Transverse colon (tissue), 4 donors: ENCODE data around the gene PDGFC.

Experiments used
- POLR2A ChIP-seq: fragments of 450-650 bp; IDR thresholded peaks from one replicate; pipeline ENCODE4 v1.6.1; 2016; ENCODE audit warnings: antibody characterized with exemption, mild to moderate bottlenecking, moderate library complexity
- POLR2AphosphoS5 ChIP-seq, 3 donors: sonication (generic); formaldehyde crosslinking; IDR thresholded peaks; one replicate each; pipeline ENCODE4 v1.6.1; 2016; ENCODE audit warnings: antibody characterized with exemption in 3 of 3
- TF ChIP-seq, protein P1 (sequence below), 5 experiments: fragments of 200-600 bp in 3 of 5; fragments of 450-650 bp in 2 of 5; sonication (generic) in 3 of 5; IDR thresholded peaks; 1 replicate in 2 of 5; 2 replicates in 3 of 5; pipeline ENCODE4 v1.5.1; 2016 to 2017; ENCODE audit warnings: antibody characterized with exemption in 5 of 5, inconsistent platforms in 3 of 5, mild to moderate bottlenecking in 2 of 5, moderate library complexity in 1 of 5

DNA sequence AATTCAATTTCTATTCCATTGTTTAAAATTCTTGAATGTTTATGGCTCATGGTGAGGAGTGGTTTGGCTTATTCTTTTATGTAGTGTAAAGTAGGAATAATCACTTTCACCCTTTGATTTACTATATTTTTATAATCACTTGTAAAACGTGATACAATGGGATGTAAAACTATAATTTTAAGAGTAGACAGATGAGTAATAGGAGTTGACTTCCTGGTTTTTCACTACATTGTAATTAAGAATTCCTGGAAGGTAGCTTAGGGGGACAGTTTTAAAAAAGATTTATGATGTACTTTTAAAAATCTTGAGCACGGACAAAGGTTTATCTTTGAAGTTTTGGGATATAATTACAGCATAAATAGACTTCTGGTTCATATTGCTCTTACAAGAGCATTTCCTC, 65.3 kb downstream of the PDGFC start:
- TF ChIP-seq POLR2AphosphoS5 (IDR thresholded peaks at IDR 0.05) (no peak), POLR2A (no peak)
- TF ChIP-seq, protein P1, sequence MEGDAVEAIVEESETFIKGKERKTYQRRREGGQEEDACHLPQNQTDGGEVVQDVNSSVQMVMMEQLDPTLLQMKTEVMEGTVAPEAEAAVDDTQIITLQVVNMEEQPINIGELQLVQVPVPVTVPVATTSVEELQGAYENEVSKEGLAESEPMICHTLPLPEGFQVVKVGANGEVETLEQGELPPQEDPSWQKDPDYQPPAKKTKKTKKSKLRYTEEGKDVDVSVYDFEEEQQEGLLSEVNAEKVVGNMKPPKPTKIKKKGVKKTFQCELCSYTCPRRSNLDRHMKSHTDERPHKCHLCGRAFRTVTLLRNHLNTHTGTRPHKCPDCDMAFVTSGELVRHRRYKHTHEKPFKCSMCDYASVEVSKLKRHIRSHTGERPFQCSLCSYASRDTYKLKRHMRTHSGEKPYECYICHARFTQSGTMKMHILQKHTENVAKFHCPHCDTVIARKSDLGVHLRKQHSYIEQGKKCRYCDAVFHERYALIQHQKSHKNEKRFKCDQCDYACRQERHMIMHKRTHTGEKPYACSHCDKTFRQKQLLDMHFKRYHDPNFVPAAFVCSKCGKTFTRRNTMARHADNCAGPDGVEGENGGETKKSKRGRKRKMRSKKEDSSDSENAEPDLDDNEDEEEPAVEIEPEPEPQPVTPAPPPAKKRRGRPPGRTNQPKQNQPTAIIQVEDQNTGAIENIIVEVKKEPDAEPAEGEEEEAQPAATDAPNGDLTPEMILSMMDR (IDR thresholded peaks at IDR 0.05): no peak
